HFF-Myc (cell line): Measurements from ENCODE around the gene NKX1-1.

ENCODE experiments used
- DNase-seq: peaks from one replicate; pipeline ENCODE4 v3.0.0-alpha.2; 2011; ENCODE audit warnings: low read depth; ENCODE audit errors: extremely low read depth
- H3K4me3 ChIP-seq: replicated peaks from 2 replicates; pipeline ENCODE4 v1.5.1; 2011; ENCODE audit warnings: low read depth, mild to moderate bottlenecking, control low read depth, low read length
- CTCF ChIP-seq: IDR thresholded peaks from 2 replicates; pipeline ENCODE4 v1.5.1; 2012; ENCODE audit warnings: mild to moderate bottlenecking, low read depth, low read length, control low read depth; ENCODE audit errors: missing control alignments

The NKX1-1 gene

GRCh38 chr4:1354983-1355275, 51.3 kb downstream of the NKX1-1 start:
- no peak overlapping the region for H3K4me3 ChIP-seq
- TF ChIP-seq CTCF: no peak
- DNase-seq: no peak

GRCh38 chr4:1354136-1354982, 51.9 kb downstream of the NKX1-1 start:
- no peak for TF ChIP-seq CTCF
- H3K4me3 ChIP-seq: no peak overlapping the region
- no peak for DNase-seq

GRCh38 chr4:1353186-1354055, 52.8 kb downstream of the NKX1-1 start:
- TF ChIP-seq CTCF: no peak
- H3K4me3 ChIP-seq: no peak overlapping the region
- no peak for DNase-seq
